ENCODE measurements around the gene SECTM1. TPM values are rescaled to one million over a fixed set of nuclear protein-coding genes. Genes with fewer than 3 reads are reported as not detected.

The SECTM1 gene
- total and polyA plus RNA-seq, 9 of the 15 experiments (the other 6 are each of a cell fraction or from before 2014, with no cell fraction given), result 0.11 to 0.46 (median 0.18) TPM; not detected in 6

DNA sequence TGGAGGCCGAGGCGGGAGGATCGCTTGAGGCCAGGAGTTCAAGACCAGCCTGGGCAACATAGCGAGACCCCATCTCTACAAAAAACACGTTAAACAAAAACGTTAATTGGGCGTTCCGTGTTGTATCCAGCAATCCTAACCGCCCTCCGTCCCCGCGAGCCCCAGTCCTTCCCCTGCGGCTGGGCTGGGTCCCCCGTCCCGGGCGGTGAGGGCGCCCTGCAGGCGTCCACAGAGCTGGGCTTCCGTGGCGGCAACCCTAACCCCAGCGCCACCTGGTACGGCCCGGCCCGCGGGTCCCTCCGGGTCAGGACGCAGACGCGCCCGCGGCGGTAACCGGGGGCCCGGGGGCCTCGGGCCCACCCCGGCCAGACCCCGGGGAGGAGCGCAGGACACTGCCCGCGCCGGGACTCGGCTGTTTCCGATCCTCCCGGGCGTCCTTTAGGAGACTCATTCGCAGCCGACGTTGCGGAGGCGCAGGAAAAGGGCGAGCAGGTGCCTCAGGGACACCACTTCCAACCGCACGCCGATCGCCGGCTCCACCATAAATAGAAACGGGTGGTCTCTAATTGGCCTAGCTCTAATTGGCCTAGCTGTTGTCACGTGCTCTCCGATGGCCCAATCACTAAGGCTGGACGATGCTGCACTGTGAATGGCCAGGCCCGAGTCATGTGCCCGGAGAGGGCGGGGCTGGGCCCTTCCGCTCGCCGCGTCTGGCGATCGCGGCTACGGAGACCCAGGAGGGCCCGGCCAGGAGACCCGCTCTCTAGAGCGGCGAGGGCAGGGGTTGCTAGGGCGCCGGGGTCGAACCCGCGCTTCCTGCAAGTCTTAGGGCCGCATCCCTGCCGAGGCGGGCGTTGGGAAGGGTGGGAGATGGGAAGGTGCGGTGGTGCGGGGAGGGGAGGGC, 41.1 kb downstream of the SECTM1 start (continued):
- TF ChIP-seq HNRNPK (IDR thresholded peaks at IDR 0.05; ENCODE audit: low read depth, low read length, poor library complexity, severe bottlenecking) (no peak), TEAD1 (CRISPR knock-in tag; IDR thresholded peaks at IDR 0.05) (no peak), ZNF584 (CRISPR knock-in tag; IDR thresholded peaks at IDR 0.05; ENCODE audit: low read depth) (no peak), XRCC5 (IDR thresholded peaks at IDR 0.05; ENCODE audit: low read depth, low read length) (no peak), ARNT (IDR thresholded peaks at IDR 0.05) (no peak), KLF13 (tag; IDR thresholded peaks at IDR 0.05; ENCODE audit: borderline replicate concordance, low read depth) (peak; percentile 25; the same call in 1 of the 2 replicates), ZNF23 (CRISPR knock-in tag; IDR thresholded peaks at IDR 0.05) (no peak), RFX1 (IDR thresholded peaks at IDR 0.05) (no peak), L3MBTL2 (IDR thresholded peaks at IDR 0.05) (peak; percentile 86), KLF6 (CRISPR knock-in tag; IDR thresholded peaks at IDR 0.05; ENCODE audit: borderline replicate concordance) (no peak; the same call in 1 of the 2 replicates), TAF7 (tag; IDR thresholded peaks at IDR 0.05) (peak; percentile 41; the same call in 1 of the 2 replicates), SMAD1 (IDR thresholded peaks at IDR 0.05; ENCODE audit: low read depth, low read length, partially characterized antibody) (peak; percentile 77), CHD4 (IDR thresholded peaks at IDR 0.05; ENCODE audit: insufficient read depth, insufficient replicate concordance, low read depth, low read length, poor library complexity, severe bottlenecking) (peak; percentile 21), NCOR1 (IDR thresholded peaks at IDR 0.05) (peak; percentile 48; the same call in 1 of the 2 replicates), RFX7 (CRISPR knock-in tag; IDR thresholded peaks at IDR 0.05) (no peak), TRIM28 (IDR thresholded peaks at IDR 0.05) (no peak), EZH2 (IDR thresholded peaks at IDR 0.05; ENCODE audit: borderline replicate concordance, low read depth, low read length) (no peak), ZNF347 (CRISPR knock-in tag; IDR thresholded peaks at IDR 0.05; ENCODE audit: low read depth) (no peak), FOSL1 (tag; conservative IDR thresholded peaks at IDR 0.05) (no peak; the same call in 1 of the 2 replicates), ZNF431 (CRISPR knock-in tag; IDR thresholded peaks at IDR 0.05) (0 out of 2 replicates have a peak, but pooled peaks have one; percentile 61), ZNF133 (CRISPR knock-in tag; IDR thresholded peaks at IDR 0.05) (no peak), SMAD3 (CRISPR knock-in tag; conservative IDR thresholded peaks at IDR 0.05) (no peak), FOXK2 (conservative IDR thresholded peaks at IDR 0.05 in 1 of 2, IDR thresholded peaks at IDR 0.05 in 1 of 2; ENCODE audit: low read depth in 2 of 2) (peak; percentile 55 to 85; a peak in 2 of 4 replicates), ZEB2 (IDR thresholded peaks at IDR 0.05) (no peak)
- TF ChIP-seq, protein P1, sequence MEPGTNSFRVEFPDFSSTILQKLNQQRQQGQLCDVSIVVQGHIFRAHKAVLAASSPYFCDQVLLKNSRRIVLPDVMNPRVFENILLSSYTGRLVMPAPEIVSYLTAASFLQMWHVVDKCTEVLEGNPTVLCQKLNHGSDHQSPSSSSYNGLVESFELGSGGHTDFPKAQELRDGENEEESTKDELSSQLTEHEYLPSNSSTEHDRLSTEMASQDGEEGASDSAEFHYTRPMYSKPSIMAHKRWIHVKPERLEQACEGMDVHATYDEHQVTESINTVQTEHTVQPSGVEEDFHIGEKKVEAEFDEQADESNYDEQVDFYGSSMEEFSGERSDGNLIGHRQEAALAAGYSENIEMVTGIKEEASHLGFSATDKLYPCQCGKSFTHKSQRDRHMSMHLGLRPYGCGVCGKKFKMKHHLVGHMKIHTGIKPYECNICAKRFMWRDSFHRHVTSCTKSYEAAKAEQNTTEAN (CRISPR knock-in tag; IDR thresholded peaks at IDR 0.05), result no peak
- TF ChIP-seq, protein P2, sequence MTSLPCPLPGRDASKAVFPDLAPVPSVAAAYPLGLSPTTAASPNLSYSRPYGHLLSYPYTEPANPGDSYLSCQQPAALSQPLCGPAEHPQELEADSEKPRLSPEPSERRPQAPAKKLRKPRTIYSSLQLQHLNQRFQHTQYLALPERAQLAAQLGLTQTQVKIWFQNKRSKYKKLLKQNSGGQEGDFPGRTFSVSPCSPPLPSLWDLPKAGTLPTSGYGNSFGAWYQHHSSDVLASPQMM (CRISPR knock-in tag; IDR thresholded peaks at IDR 0.05), result no peak
- TF ChIP-seq, protein P3, sequence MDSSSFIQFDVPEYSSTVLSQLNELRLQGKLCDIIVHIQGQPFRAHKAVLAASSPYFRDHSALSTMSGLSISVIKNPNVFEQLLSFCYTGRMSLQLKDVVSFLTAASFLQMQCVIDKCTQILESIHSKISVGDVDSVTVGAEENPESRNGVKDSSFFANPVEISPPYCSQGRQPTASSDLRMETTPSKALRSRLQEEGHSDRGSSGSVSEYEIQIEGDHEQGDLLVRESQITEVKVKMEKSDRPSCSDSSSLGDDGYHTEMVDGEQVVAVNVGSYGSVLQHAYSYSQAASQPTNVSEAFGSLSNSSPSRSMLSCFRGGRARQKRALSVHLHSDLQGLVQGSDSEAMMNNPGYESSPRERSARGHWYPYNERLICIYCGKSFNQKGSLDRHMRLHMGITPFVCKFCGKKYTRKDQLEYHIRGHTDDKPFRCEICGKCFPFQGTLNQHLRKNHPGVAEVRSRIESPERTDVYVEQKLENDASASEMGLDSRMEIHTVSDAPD (CRISPR knock-in tag; IDR thresholded peaks at IDR 0.05), result no peak
